MCF 10A (cell line): ENCODE measurements around the gene RBFOX1. TPM values are rescaled to one million over a fixed set of nuclear protein-coding genes. Genes with fewer than 3 reads are reported as not detected.

Experiments used
- BruUV-seq: library from RNA; stranded (reverse); fragments of 400-500 nt; replicated peaks from 2 replicates; lab custom pipeline; 2021; lab: Mats Ljungman, UMichigan
- CTCF ChIA-PET: fragments of 300-600 bp; sonication (Branson Sonifier 250); formaldehyde crosslinking; extraction: SDS; loops from one replicate; lab custom pipeline; 2021; ENCODE audit warnings: antibody characterized with exemption, inconsistent platforms; lab: Yijun Ruan, JAX
- POLR2A ChIA-PET: fragments of 300-600, 350-650 bp; sonication (Branson Sonifier 250); formaldehyde crosslinking; extraction: SDS; loops from one replicate; lab custom pipeline; 2020; ENCODE audit warnings: antibody characterized with exemption, inconsistent platforms; lab: Yijun Ruan, JAX
- DNase-seq: peaks from one replicate; pipeline ENCODE4 v3.0.0-alpha.2; 2018; ENCODE audit not compliant: unreplicated experiment
- H3K27ac Mint-ChIP-seq: one replicate; pipeline ENCODE4 v1.8.0; 2022; ENCODE audit warnings: mild to moderate bottlenecking, low read depth, mixed read lengths; ENCODE audit not compliant: unreplicated experiment
- H3K27me3 Mint-ChIP-seq: one replicate; pipeline ENCODE4 v1.8.0; 2022; ENCODE audit warnings: mixed read lengths; ENCODE audit not compliant: insufficient read depth, unreplicated experiment
- H3K36me3 Mint-ChIP-seq: one replicate; pipeline ENCODE4 v1.8.0; 2022; ENCODE audit warnings: mild to moderate bottlenecking, moderate library complexity, mixed read lengths; ENCODE audit not compliant: insufficient read depth, unreplicated experiment
- H3K4me1 Mint-ChIP-seq: one replicate; pipeline ENCODE4 v1.8.0; 2022; ENCODE audit warnings: mixed read lengths; ENCODE audit not compliant: insufficient read depth, unreplicated experiment
- H3K4me3 Mint-ChIP-seq: one replicate; pipeline ENCODE4 v1.8.0; 2022; ENCODE audit warnings: mild to moderate bottlenecking, moderate library complexity, mixed read lengths; ENCODE audit not compliant: unreplicated experiment
- H3K9me3 Mint-ChIP-seq: one replicate; pipeline ENCODE4 v1.8.0; 2022; ENCODE audit warnings: mixed read lengths; ENCODE audit not compliant: unreplicated experiment
- intact Hi-C: fragments of 100-400 bp; cut with micrococcal nuclease; formaldehyde crosslinking; loops from 2 replicates; pipeline ENCODE4 v1.14.1; 2022
- total RNA-seq: library from RNA; stranded (reverse); gene quantifications from 2 replicates; pipeline ENCODE4 v1.2.3, GENCODE V29; 2022
- TF ChIP-seq, protein P1 (sequence below): fragments of 200-600 bp; IDR thresholded peaks from one replicate; pipeline ENCODE4 v1.8.0; 2022; ENCODE audit warnings: antibody characterized with exemption, mild to moderate bottlenecking; ENCODE audit not compliant: unreplicated experiment

RBFOX1 gene
- total RNA-seq, 1 experiment from 2014 or later: not detected

GRCh38 chr16:7350806-7351205 is 18.2 kb downstream of the RBFOX1 start:
- TF ChIP-seq, protein P1, sequence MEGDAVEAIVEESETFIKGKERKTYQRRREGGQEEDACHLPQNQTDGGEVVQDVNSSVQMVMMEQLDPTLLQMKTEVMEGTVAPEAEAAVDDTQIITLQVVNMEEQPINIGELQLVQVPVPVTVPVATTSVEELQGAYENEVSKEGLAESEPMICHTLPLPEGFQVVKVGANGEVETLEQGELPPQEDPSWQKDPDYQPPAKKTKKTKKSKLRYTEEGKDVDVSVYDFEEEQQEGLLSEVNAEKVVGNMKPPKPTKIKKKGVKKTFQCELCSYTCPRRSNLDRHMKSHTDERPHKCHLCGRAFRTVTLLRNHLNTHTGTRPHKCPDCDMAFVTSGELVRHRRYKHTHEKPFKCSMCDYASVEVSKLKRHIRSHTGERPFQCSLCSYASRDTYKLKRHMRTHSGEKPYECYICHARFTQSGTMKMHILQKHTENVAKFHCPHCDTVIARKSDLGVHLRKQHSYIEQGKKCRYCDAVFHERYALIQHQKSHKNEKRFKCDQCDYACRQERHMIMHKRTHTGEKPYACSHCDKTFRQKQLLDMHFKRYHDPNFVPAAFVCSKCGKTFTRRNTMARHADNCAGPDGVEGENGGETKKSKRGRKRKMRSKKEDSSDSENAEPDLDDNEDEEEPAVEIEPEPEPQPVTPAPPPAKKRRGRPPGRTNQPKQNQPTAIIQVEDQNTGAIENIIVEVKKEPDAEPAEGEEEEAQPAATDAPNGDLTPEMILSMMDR: no peak
- Mint-ChIP-seq H3K9me3 (peaks cover 54% of the 10 kb centered on the region), H3K27me3 (no peaks in the 10 kb centered on the region), H3K4me1 (no peaks in the 10 kb centered on the region), H3K4me3 (no peak overlapping the region), H3K27ac (no peak overlapping the region), H3K36me3 (no peaks in the 10 kb centered on the region)
- no TSS peak for BruUV-seq
- intact Hi-C loops: no loop called here
- ChIA-PET CTCF (interaction anchor here (0.6 kb wide), 1 partner anchor 8 kb away, joined by 3 read pairs; no protein-coding TSS in a partner anchor), POLR2A (no interaction called here)
- no peak for DNase-seq

- BruUV-seq: no TSS peak
- ChIA-PET CTCF (interaction anchor here (0.6 kb wide), 1 partner anchor 197 kb away, joined by 4 read pairs; no protein-coding TSS in a partner anchor), POLR2A (no interaction called here)
- Mint-ChIP-seq H3K4me1 (no peaks in the 10 kb centered on the region), H3K36me3 (no peaks in the 10 kb centered on the region), H3K27ac (no peak overlapping the region), H3K27me3 (no peaks in the 10 kb centered on the region), H3K4me3 (no peak overlapping the region), H3K9me3 (peaks cover 55% of the 10 kb centered on the region)
- TF ChIP-seq, protein P1: no peak
- no peak for DNase-seq
- intact Hi-C loops: no loop called here
These were observed 19.2 kb downstream of the RBFOX1 start for GRCh38 chr16:7351610-7352510.

DNA sequence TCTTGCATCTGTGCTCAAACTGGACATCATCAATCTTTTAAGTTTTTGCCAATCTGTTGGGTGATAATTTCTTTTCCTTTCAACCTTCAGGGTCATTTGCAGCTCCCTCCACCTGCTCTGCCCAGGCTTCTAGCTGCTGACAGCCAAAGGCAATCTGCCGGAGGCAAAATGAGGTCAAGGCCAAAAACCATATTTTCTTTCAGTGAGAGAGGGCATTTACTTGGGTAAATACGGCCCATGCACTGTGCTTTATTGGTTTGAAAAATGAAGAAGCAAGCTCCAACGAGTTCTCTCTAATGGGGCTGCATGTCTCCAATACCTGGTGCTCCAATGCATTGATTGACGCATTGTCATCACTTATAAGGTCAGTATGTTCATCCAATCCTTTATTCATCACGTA is 23.1 kb downstream of the RBFOX1 start:
- no peaks in the 10 kb centered on the region for H3K27me3 Mint-ChIP-seq
- H3K27ac Mint-ChIP-seq: no peak overlapping the region
- H3K36me3 Mint-ChIP-seq: no peaks in the 10 kb centered on the region
- intact Hi-C loops: no loop called here
- BruUV-seq: no TSS peak
- ChIA-PET POLR2A (no interaction called here), CTCF (no interaction called here)
- no peaks in the 10 kb centered on the region for H3K4me1 Mint-ChIP-seq
- peaks cover 37% of the 10 kb centered on the region for H3K9me3 Mint-ChIP-seq
- H3K4me3 Mint-ChIP-seq: no peak overlapping the region
- TF ChIP-seq, protein P1: no peak
- no peak for DNase-seq

- H3K27ac Mint-ChIP-seq: no peak overlapping the region
- H3K4me3 Mint-ChIP-seq: no peak overlapping the region
- H3K36me3 Mint-ChIP-seq: no peaks in the 10 kb centered on the region
- intact Hi-C loops: no loop called here
- H3K9me3 Mint-ChIP-seq: peaks cover 23% of the 10 kb centered on the region
- no peaks in the 10 kb centered on the region for H3K27me3 Mint-ChIP-seq
- H3K4me1 Mint-ChIP-seq: no peaks in the 10 kb centered on the region
- TF ChIP-seq, protein P1: no peak
- ChIA-PET POLR2A (no interaction called here), CTCF (interaction anchor here (0.7 kb wide), 1 partner anchor 158 kb away, joined by 3 read pairs; no protein-coding TSS in a partner anchor)
- no peak for DNase-seq
- BruUV-seq: no TSS peak
These were observed 28.9 kb downstream of the RBFOX1 start for GRCh38 chr16:7361416-7362129.
